Right ventricle myocardium inferior (tissue), 1 donor: ENCODE data around the gene CD99. TPM values are rescaled to one million over a fixed set of nuclear protein-coding genes. Genes with fewer than 3 reads are reported as not detected.
"Not testable (repeated sequence)": the region's sequence is repeated elsewhere in the genome, so short reads cannot be mapped to it uniquely, and the experiment has no call there.

Experiments
- ATAC-seq: fragments of 200-7000 bp; cut with Tn5 transposase; one replicate; pipeline ENCODE4 v1.9.1; 2020; ENCODE audit warnings: mild to moderate bottlenecking, moderate library complexity
- DNase-seq: peaks from one replicate; pipeline ENCODE4 v3.0.0; 2021; ENCODE audit errors: missing footprints
- intact Hi-C: fragments of 100-400 bp; cut with DNase I; formaldehyde crosslinking; loops from one replicate; pipeline ENCODE4 v1.11.0; 2022
- total RNA-seq: library from RNA; stranded (reverse); fragmentation: NEBNext Ultra II Directional; extraction: Animal tissue kit (Norgen Biotek cat#: 25700); gene quantifications from one replicate; pipeline ENCODE4 v1.2.1, GENCODE V29; 2021
- donor health status: DM: no; HTN: yes; CAD: no; lungs with severe emphysema.

The CD99 gene
- total RNA-seq, 1 donor from 2014 or later: 359 TPM

GRCh38 chrX:2751291-2751690, 60.2 kb downstream of the CD99 start:
- intact Hi-C loops: no loop called here
- DNase-seq (no peak), ATAC-seq (no peak)

DNA sequence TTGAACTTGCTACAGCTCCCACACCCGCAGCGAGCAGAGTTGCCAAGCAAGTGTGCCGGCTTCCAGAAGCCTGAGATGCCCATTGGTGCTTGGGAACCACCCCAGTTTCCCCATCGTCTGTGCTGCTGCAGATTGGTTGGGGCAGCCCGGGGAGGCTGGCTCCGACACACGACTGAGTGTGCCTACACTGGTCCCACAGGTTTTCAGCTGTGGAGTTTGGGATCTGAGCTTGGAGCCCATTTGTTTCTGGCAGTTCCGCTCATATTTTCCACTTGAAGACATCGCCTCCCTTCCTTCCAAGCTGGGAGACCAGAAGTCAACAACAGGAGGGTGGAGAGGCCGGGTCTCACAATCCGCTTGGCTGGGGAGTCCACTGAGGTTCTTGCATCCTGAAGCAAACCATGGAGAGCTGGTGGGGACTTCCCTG, 60.8 kb downstream of the CD99 start, which contains the start of gene XG:
Gene XG, plus strand, starts transcription at position 167 of the 427 bp plus-strand sequence. Its CDS starts 235 bp downstream, at position 402.
- ATAC-seq, intact Hi-C loops, DNase-seq: not testable (repeated sequence)

DNA sequence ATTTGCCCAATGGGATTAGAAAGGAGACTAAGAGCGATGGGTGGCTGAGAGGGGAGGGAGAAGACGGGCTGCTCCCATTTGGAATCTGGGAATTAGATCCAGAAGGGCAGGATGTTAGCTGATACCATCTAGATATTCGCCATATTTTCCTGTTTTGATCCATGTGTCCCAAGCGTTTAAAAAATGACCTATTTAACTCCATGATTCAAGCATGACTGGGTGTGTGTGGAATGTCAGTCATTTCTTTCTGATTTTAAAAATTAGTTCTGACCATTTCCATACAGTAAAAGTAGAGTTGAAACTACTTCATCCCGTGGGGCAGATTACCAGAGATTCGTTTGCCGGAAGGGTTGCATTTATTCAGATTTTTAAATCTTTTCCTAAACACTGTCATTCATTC, 61.3 kb downstream of the CD99 start:
- ATAC-seq, DNase-seq, intact Hi-C loops: not testable (repeated sequence)

- intact Hi-C loops, ATAC-seq, DNase-seq: not testable (repeated sequence)
These were observed 64.1 kb downstream of the CD99 start for GRCh38 chrX:2755163-2755715.

GRCh38 chrX:2756548-2756947, 65.5 kb downstream of the CD99 start:
- no peak for ATAC-seq
- intact Hi-C loops: no loop called here

GRCh38 chrX:2761246-2761645, 70.2 kb downstream of the CD99 start:
- no peak for ATAC-seq
- intact Hi-C loops: no loop called here
- no peak for DNase-seq

More at GRCh38 chrX:2756548-2756947, 65.5 kb downstream of the CD99 start:
- no peak for DNase-seq

DNA sequence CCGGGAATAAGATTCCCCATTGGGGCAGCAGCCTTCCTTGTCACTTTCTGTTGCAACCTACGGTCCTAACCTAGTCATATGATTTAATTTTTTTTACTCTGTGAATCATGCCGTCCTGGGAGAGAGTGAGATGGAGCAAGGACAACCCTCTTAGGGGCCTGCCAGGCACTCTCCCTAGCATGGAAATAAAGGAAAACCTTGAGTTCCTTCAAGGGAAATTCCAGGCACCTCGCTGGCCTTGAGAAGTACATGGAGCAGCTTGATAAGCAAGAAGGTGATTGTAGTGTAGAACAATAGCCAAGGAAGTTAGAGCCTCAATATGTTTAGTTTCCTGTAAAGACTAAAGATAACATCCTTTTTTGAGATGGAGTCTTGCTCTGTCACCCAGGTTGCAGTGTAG, 71.6 kb downstream of the CD99 start:
- DNase-seq, intact Hi-C loops, ATAC-seq: not testable (repeated sequence)

DNA sequence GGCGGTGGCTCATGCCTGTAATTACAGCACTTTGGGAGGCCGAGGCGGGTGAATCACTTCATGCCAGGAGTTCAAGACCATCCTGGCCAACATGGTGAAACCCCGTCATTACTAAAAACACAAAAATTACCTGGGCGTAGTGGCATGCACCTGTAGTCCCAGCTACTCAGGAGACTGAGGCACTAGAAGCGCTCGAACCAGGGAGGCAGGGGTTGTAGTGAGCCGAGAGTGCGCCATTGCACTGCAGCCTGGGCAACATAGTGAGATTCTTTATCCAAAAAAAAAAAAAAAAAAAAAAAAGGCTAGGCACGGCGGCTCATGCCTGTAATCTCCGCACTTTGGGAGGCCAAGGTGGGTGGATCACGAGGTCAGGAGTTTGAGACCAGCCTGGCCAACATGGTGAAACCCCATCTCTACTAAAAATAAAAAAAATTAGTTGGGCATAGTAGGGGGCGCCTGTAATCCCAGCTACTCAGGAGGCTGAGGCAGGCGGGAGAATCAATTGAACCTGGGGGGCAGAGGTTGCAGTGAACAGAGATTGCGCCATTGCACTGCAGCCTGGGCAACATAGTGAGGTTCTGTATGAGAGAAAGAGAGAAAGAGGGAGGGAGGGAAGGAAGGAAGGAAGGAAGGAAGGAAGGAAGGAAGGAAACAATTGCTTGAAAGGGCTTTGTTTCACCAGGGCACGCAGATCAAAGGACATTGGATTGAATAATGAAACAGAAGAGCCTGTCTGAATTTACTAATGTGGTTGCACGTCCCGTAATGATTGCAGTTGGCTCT, 73.9 kb downstream of the CD99 start:
- DNase-seq, intact Hi-C loops, ATAC-seq: not testable (repeated sequence)

DNA sequence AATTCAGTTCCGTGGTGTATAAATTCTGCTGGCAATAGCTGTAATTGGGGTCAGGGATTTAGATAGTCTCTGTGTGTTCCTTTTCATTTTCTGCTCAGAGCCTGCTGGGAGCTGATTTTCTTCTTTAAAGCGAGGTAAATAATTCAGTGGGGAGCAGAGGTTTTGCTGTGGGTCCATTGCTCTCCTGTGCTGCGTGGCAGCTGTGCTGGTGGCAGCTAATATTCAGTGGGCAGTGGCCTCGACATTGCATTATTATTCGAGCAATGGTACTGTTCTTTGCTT, 74.4 kb downstream of the CD99 start:
- intact Hi-C loops: no loop called here
- ATAC-seq: no peak

DNA sequence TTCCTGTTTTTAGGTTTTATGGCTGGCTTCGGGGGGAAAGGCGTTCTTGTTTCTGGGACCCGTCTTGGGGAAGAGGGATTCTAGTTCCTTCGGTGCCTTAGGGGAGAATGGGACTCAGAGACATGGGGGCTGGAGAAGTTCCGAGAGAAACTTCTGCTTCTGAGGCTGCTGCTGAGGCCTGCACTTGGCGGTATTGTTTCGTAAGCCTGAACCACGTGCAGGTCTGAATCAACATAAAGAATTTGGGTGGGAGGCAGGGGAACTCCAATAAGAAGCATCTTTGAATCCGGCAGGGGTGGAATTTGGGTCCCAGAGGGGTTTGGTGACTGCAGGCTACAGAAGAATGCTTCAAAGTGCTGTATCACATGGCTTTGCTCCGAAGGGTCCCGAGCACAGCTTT, 75.8 kb downstream of the CD99 start:
- DNase-seq (no peak), ATAC-seq (no peak)
- intact Hi-C loops: no loop called here

More for the DNA sequence above, 74.4 kb downstream of the CD99 start:
- no peak for DNase-seq

DNA sequence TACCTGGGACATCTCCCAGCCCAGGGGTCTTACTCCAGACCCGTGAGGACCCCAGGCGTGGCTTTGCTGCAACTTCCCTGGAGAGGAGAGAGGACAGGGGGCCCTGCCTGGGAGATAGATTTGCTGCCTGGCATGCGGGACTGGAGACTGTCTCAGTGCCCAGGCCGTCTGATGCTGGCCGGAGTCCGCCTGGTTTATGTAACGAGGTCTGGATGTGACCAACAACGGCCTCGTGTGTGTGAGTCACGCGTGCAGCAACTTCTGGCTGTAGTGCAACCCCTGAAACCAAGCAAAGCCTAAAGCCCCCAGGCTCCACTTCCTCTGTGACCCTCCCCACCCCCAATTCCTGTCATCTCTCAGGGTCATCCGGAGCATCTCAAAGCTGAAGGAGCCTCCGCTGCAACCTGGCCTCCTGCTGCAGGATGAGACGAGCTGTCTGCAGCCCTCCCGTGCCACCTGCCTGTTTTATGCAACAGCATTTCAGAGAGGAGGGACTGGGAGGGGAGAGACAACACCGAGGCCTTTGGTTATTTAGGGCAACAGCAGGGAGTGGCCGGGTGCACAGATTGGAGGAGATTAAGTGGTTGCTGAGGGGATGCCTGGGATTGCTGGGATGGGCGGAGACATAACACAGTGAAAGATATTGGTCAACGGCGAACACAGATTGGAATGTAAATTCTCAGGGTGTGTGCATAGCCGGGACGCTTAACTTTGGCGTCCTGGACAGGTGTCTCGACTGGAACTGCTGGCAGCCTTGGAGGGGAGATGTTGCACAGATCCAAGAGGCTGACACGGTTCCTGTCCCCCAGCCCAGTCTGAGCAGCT, 76.7 kb downstream of the CD99 start:
- intact Hi-C loops: no loop called here
- peak; percentile 61 for ATAC-seq
- no peak for DNase-seq

GRCh38 chrX:2769615-2770014, 78.5 kb downstream of the CD99 start:
- DNase-seq (no peak), ATAC-seq (no peak)
- intact Hi-C loops: no loop called here

DNA sequence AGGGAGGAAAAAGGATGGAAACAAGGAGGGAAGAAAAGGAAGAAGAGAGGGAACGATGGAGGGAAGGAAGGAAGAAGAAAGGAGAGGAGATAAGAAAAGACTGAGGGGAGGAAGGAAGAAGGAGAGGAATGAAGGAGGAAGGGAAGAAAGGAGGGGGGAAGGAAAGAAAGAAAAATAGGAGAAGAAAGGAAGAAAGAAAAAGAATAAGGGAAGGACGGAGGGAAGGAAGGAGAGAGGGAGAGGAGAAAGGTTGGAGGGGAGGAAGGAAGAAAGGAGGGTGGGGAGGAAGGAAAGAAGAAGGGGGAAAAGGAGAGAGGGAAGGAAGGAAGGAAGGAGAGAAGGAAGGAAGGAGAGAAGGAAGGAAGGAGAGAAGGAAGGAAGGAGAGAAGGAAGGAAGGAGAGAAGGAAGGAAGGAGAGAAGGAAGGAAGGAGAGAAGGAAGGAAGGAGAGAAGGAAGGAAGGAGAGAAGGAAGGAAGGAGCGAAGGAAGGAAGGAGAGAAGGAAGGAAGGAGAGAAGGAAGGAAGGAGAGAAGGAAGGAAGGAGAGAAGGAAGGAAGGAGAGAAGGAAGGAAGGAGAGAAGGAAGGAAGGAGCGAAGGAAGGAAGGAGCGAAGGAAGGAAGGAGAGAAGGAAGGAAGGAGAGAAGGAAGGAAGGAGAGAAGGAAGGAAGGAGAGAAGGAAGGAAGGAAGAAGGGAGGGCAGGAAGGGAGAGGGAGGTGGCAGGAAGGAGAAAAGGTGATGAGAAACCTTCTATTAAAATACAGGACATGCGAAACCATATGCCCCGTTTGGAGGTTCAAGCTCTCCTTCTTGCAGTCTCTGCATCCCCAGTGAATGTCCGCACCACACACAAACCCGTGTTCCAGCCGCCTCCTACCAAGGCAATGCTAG, 82.3 kb downstream of the CD99 start:
- intact Hi-C loops, DNase-seq, ATAC-seq: not testable (repeated sequence)

DNA sequence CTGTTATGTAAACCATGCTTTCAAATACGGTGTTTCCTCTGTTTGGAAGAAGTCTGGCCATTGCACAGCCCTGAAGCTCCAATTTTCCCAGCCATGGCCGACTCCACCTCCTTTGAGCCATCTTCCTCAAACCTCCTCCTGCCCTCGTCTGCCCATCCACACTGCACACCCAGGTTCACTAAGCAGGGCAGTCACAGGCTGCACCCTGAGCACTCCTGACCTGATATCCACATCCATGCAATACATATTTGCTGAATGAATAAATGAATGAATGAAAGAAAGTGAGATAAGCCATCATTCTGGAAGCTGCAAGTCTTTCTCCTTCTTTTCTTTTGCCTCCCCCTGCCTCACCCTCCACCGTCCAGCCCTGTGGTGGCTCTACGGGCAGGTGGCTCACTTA, 83.0 kb downstream of the CD99 start:
- intact Hi-C loops: no loop called here
- DNase-seq (no peak), ATAC-seq (no peak)

- intact Hi-C loops: no loop called here
- DNase-seq (no peak), ATAC-seq (no peak)
These were observed 83.7 kb downstream of the CD99 start for GRCh38 chrX:2774776-2775175.

DNA sequence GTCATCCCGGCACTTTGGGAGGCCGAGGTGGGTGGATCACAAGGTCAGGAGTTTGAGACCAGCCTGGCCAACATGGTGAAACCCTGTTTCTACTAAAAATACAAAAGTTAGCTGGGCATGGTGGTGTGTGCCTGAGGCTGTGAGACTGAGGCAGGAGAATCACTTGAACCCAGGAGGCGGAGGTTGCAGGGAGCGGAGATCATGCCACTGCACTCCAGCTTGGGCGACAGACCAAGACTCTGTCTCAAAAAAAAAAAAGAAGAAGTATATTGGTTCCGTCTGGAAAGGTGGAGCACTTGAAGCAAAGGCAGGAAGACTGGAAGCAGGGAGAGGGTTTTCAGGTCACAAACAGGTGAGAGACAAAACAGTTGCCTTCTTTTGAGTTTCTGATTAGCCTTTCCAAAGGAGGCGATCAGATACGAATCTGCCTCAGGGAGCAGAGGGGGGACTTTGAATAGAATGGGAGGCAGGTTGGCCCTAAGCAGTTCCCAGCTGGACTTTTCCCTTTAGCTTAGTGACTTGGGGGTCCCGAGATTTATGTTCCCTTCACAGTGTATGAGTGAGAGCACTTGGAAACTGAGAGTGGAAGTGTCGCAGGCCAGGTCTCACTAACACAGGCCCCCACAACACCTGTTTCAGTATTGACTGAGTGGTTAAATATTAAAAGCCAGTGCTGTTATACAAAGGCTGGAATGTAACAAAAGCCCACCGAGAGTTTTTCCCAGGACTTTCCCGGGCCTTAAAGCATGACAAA, 89.6 kb downstream of the CD99 start:
- DNase-seq, intact Hi-C loops, ATAC-seq: not testable (repeated sequence)

DNA sequence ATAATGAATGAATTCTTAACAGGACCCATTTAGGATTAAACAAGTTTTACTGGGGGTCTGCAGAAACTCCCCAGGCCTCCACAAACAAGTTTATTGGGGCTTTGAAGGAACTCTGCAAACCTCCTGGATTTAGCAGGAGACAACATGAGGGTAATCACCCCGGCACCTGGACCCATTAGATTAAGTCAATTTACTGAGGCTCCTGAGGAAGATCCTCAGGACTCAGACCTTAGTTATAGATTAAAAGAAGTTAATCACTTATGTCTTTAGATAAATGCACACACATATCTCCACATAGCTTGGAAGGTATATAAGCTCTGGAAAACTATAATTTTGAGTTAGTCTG, 90.1 kb downstream of the CD99 start:
- intact Hi-C loops: no loop called here
- no peak for DNase-seq
- ATAC-seq: no peak

GRCh38 chrX:2781698-2782097, 90.6 kb downstream of the CD99 start:
- no peak for ATAC-seq
- intact Hi-C loops: no loop called here

More at GRCh38 chrX:2781698-2782097, 90.6 kb downstream of the CD99 start:
- DNase-seq: no peak
